ENCODE data around the gene HSD17B12. TPM values are rescaled to one million over a fixed set of nuclear protein-coding genes. Genes with fewer than 3 reads are reported as not detected.

The HSD17B12 gene
- polyA plus RNA-seq, 1 donor (not counting 4 experiments of a cell fraction or from before 2014, with no cell fraction given), result 105 TPM

DNA sequence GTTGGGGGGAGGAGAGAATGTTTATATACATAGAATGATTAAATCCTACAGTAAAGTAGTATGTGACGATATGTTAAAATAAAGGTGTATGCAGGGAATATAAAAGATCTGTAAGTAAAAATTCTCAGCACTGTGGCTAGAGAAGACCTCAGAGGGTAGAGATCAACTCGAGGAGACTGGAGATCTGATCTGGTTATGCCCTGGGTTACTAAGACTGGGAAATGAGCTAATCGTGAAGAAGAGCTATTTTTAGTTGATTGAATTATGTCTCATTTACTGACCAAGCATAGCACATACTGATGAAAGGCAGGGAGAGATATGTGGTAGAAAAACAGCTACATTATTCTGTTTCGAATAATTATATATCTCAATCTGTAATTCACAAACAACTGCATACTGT, 157.3 kb downstream of the HSD17B12 start:
- FAIRE-seq, result no peak
- H4K20me1 ChIP-seq (ENCODE audit: control insufficient read depth, extremely low read depth, insufficient read depth, low read length), result no peaks in the 10 kb centered on the region
- peaks cover 5 to 14% of the 10 kb centered on the region in 2 experiments for H3K36me3 ChIP-seq (ENCODE audit: control insufficient read depth in 2 of 2, extremely low read depth in 1 of 2, insufficient read depth in 2 of 2, low read length in 2 of 2)
- no peak overlapping the region for H3K4me3 ChIP-seq (ENCODE audit: control insufficient read depth in 2 of 3, extremely low read depth in 1 of 3, insufficient read depth in 2 of 3, low read depth in 1 of 3, low read length in 3 of 3)
- no peak overlapping the region for H3K27ac ChIP-seq (ENCODE audit: control insufficient read depth, insufficient read depth, low read length)
- dilution Hi-C loops (cut with MboI; ENCODE audit: extremely low pct_ligation_motif_present, low sequenced_read_pairs), result no loop called here
- TF ChIP-seq EZH2 (IDR thresholded peaks at IDR 0.05; ENCODE audit: low read length), result no peak
- TF ChIP-seq, protein P1, sequence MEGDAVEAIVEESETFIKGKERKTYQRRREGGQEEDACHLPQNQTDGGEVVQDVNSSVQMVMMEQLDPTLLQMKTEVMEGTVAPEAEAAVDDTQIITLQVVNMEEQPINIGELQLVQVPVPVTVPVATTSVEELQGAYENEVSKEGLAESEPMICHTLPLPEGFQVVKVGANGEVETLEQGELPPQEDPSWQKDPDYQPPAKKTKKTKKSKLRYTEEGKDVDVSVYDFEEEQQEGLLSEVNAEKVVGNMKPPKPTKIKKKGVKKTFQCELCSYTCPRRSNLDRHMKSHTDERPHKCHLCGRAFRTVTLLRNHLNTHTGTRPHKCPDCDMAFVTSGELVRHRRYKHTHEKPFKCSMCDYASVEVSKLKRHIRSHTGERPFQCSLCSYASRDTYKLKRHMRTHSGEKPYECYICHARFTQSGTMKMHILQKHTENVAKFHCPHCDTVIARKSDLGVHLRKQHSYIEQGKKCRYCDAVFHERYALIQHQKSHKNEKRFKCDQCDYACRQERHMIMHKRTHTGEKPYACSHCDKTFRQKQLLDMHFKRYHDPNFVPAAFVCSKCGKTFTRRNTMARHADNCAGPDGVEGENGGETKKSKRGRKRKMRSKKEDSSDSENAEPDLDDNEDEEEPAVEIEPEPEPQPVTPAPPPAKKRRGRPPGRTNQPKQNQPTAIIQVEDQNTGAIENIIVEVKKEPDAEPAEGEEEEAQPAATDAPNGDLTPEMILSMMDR (optimal IDR thresholded peaks at IDR 0.05 in 1 of 3, IDR thresholded peaks at IDR 0.05 in 1 of 3, conservative IDR thresholded peaks at IDR 0.05 in 1 of 3; ENCODE audit: extremely low read depth in 1 of 3, insufficient read depth in 2 of 3, low read length in 3 of 3), result no peak
- H3K27me3 ChIP-seq (ENCODE audit: control insufficient read depth, extremely low read depth, insufficient read depth, low read length), result no peaks in the 10 kb centered on the region
- no peak overlapping the region for H3K9ac ChIP-seq (ENCODE audit: control insufficient read depth, extremely low read depth, insufficient read depth, low read length)
- H3K79me2 ChIP-seq (ENCODE audit: control insufficient read depth, insufficient read depth, low read length), result peaks cover 3% of the 10 kb centered on the region
- H2AFZ ChIP-seq (ENCODE audit: control insufficient read depth, low read length), result no peak overlapping the region
- H3K9me3 ChIP-seq (ENCODE audit: control insufficient read depth, low read depth, low read length), result no peaks in the 10 kb centered on the region
- peaks cover 3% of the 10 kb centered on the region for H3K4me1 ChIP-seq (ENCODE audit: control insufficient read depth, extremely low read depth, insufficient read depth, low read length)
- no peak overlapping the region for H3K4me2 ChIP-seq (ENCODE audit: control insufficient read depth, extremely low read depth, insufficient read depth, low read depth, low read length)
- DNase-seq (ENCODE audit: low read depth, low spot score), result no peak
- no peaks in the 10 kb centered on the region for H3K9me1 ChIP-seq (ENCODE audit: control insufficient read depth, extremely low read depth, insufficient read depth, low read length)

- no peaks in the 10 kb centered on the region for H4K20me1 ChIP-seq (ENCODE audit: control insufficient read depth, extremely low read depth, insufficient read depth, low read length)
- H3K9me3 ChIP-seq (ENCODE audit: control insufficient read depth, low read depth, low read length), result no peaks in the 10 kb centered on the region
- no peaks in the 10 kb centered on the region for H3K79me2 ChIP-seq (ENCODE audit: control insufficient read depth, insufficient read depth, low read length)
- no peak overlapping the region for H3K4me2 ChIP-seq (ENCODE audit: control insufficient read depth, extremely low read depth, insufficient read depth, low read depth, low read length)
- TF ChIP-seq, protein P1 (optimal IDR thresholded peaks at IDR 0.05 in 1 of 3, IDR thresholded peaks at IDR 0.05 in 1 of 3, conservative IDR thresholded peaks at IDR 0.05 in 1 of 3; ENCODE audit: extremely low read depth in 1 of 3, insufficient read depth in 2 of 3, low read length in 3 of 3), result no peak
- no peak for TF ChIP-seq EZH2 (IDR thresholded peaks at IDR 0.05; ENCODE audit: low read length)
- H3K4me3 ChIP-seq (ENCODE audit: control insufficient read depth in 2 of 3, extremely low read depth in 1 of 3, insufficient read depth in 2 of 3, low read depth in 1 of 3, low read length in 3 of 3), result no peak overlapping the region
- H3K27ac ChIP-seq (ENCODE audit: control insufficient read depth, insufficient read depth, low read length), result no peak overlapping the region
- FAIRE-seq (no peak), DNase-seq (ENCODE audit: low read depth, low spot score) (no peak)
- H2AFZ ChIP-seq (ENCODE audit: control insufficient read depth, low read length), result no peak overlapping the region
- no peaks in the 10 kb centered on the region for H3K4me1 ChIP-seq (ENCODE audit: control insufficient read depth, extremely low read depth, insufficient read depth, low read length)
- peaks cover 9 to 18% of the 10 kb centered on the region in 2 experiments for H3K36me3 ChIP-seq (ENCODE audit: control insufficient read depth in 2 of 2, extremely low read depth in 1 of 2, insufficient read depth in 2 of 2, low read length in 2 of 2)
- no peak overlapping the region for H3K9ac ChIP-seq (ENCODE audit: control insufficient read depth, extremely low read depth, insufficient read depth, low read length)
- dilution Hi-C loops (cut with MboI; ENCODE audit: extremely low pct_ligation_motif_present, low sequenced_read_pairs), result no loop called here
- no peaks in the 10 kb centered on the region for H3K27me3 ChIP-seq (ENCODE audit: control insufficient read depth, extremely low read depth, insufficient read depth, low read length)
- H3K9me1 ChIP-seq (ENCODE audit: control insufficient read depth, extremely low read depth, insufficient read depth, low read length), result no peaks in the 10 kb centered on the region
Observed at GRCh38 chr11:43842021-43842420, 161.5 kb downstream of the HSD17B12 start.

Measured in keratinocyte (primary cell).